HEK293 (cell line): ENCODE results near the gene KDM4C.

Experiments
- CTCF ChIA-PET: fragments of 350-600 bp; formaldehyde crosslinking; extraction: SDS; loops from one replicate; lab custom pipeline; 2021; ENCODE audit warnings: antibody characterized with exemption; lab: Yijun Ruan, JAX
- POLR2A ChIA-PET: fragments of 300-600 bp; formaldehyde crosslinking; extraction: SDS; loops from one replicate; lab custom pipeline; 2020; ENCODE audit warnings: antibody characterized with exemption, inconsistent platforms; lab: Yijun Ruan, JAX
- H3K27ac ChIP-seq: fragments of 200-500 bp; sonication (Bioruptor generic); 2 replicates; pipeline ENCODE4 v1.5.1; 2014; ENCODE audit warnings: low read depth, low read length, control low read depth, inconsistent platforms; ENCODE audit errors: extremely low read depth
- H3K36me3 ChIP-seq, 2 experiments: fragments of 200-500 bp in 1 of 2; sonication (Bioruptor generic) in 1 of 2; 1 replicate in 1 of 2; 2 replicates in 1 of 2; pipeline ENCODE4 v1.5.1; 2014 to 2017; ENCODE audit warnings: inconsistent platforms in 2 of 2, low read length in 2 of 2; ENCODE audit not compliant: control insufficient read depth in 2 of 2, insufficient read depth in 1 of 2
- H3K4me1 ChIP-seq: fragments of 200-500 bp; sonication (Bioruptor generic); 2 replicates; pipeline ENCODE4 v1.5.1; 2014; ENCODE audit warnings: mild to moderate bottlenecking, low read length, inconsistent platforms; ENCODE audit not compliant: control insufficient read depth, insufficient read depth
- H3K4me3 ChIP-seq: 2 replicates; pipeline ENCODE4 v1.5.1; 2011; ENCODE audit warnings: low read depth, mild to moderate bottlenecking, control low read depth, low read length, moderate library complexity
- H3K9me3 ChIP-seq: fragments of 200-500 bp; sonication (Bioruptor generic); 2 replicates; pipeline ENCODE4 v1.5.1; 2014; ENCODE audit warnings: low read depth, low read length, inconsistent platforms; ENCODE audit not compliant: control insufficient read depth, insufficient read depth
- GLIS2 ChIP-seq: fragments of 450-650 bp; formaldehyde crosslinking; IDR thresholded peaks from 2 replicates; pipeline ENCODE4 v1.5.1; 2016; ENCODE audit warnings: missing biosample characterization, missing genetic modification characterization
- HOXD13 ChIP-seq: sonication (generic); formaldehyde crosslinking; IDR thresholded peaks from 2 replicates; pipeline ENCODE4 v1.8.0; 2022; ENCODE audit warnings: missing genetic modification reagents, borderline replicate concordance
- KLF8 ChIP-seq: fragments of 450-650 bp; formaldehyde crosslinking; IDR thresholded peaks from 2 replicates; pipeline ENCODE4 v1.5.1; 2016; ENCODE audit warnings: missing biosample characterization, missing genetic modification characterization
- ZFP41 ChIP-seq: fragments of 450-650 bp; formaldehyde crosslinking; IDR thresholded peaks from 2 replicates; pipeline ENCODE4 v1.5.1; 2016; ENCODE audit warnings: missing biosample characterization, missing genetic modification characterization, borderline replicate concordance
- ZFP69B ChIP-seq: fragments of 450-650 bp; formaldehyde crosslinking; IDR thresholded peaks from 2 replicates; pipeline ENCODE4 v1.5.1; 2016; ENCODE audit warnings: missing biosample characterization, missing genetic modification characterization
- ZNF10 ChIP-seq: fragments of 450-650 bp; formaldehyde crosslinking; IDR thresholded peaks from 2 replicates; pipeline ENCODE4 v1.5.1; 2017; ENCODE audit warnings: missing biosample characterization, missing genetic modification characterization
- ZNF133 ChIP-seq: fragments of 450-650 bp; formaldehyde crosslinking; IDR thresholded peaks from 2 replicates; pipeline ENCODE4 v1.5.1; 2016; ENCODE audit warnings: missing biosample characterization, missing genetic modification characterization
- ZNF221 ChIP-seq: fragments of 450-650 bp; formaldehyde crosslinking; IDR thresholded peaks from 2 replicates; pipeline ENCODE4 v1.5.1; 2017; ENCODE audit warnings: missing biosample characterization, missing genetic modification characterization, borderline replicate concordance
- ZNF223 ChIP-seq: fragments of 450-650 bp; formaldehyde crosslinking; IDR thresholded peaks from 2 replicates; pipeline ENCODE4 v1.5.1; 2016; ENCODE audit warnings: missing biosample characterization, missing genetic modification characterization
- ZNF23 ChIP-seq: fragments of 450-650 bp; formaldehyde crosslinking; IDR thresholded peaks from 2 replicates; pipeline ENCODE4 v1.5.1; 2016; ENCODE audit warnings: missing biosample characterization, missing genetic modification characterization, borderline replicate concordance
- ZNF239 ChIP-seq: fragments of 450-650 bp; formaldehyde crosslinking; IDR thresholded peaks from 2 replicates; pipeline ENCODE4 v1.5.1; 2016; ENCODE audit warnings: missing biosample characterization, missing genetic modification characterization
- ZNF416 ChIP-seq: fragments of 450-650 bp; formaldehyde crosslinking; IDR thresholded peaks from 2 replicates; pipeline ENCODE4 v1.5.1; 2016; ENCODE audit warnings: missing biosample characterization, missing genetic modification characterization
- ZNF654 ChIP-seq: fragments of 450-650 bp; formaldehyde crosslinking; IDR thresholded peaks from 2 replicates; pipeline ENCODE4 v1.5.1; 2016; ENCODE audit warnings: low read depth, missing biosample characterization, missing genetic modification characterization
- ZNF791 ChIP-seq: fragments of 450-650 bp; formaldehyde crosslinking; IDR thresholded peaks from 2 replicates; pipeline ENCODE4 v1.5.1; 2016; ENCODE audit warnings: missing biosample characterization, missing genetic modification characterization
- TF ChIP-seq, protein P1 (sequence below): fragments of 450-650 bp; IDR thresholded peaks from 2 replicates; pipeline ENCODE4 v1.5.1; 2018; ENCODE audit warnings: missing biosample characterization, missing genetic modification characterization
- TF ChIP-seq, protein P2 (sequence below): fragments of 450-650 bp; formaldehyde crosslinking; optimal IDR thresholded peaks from 2 replicates; pipeline ENCODE3; 2016; ENCODE audit warnings: missing biosample characterization, mild to moderate bottlenecking, missing genetic modification characterization
- TF ChIP-seq, protein P3 (sequence below): fragments of 450-650 bp; formaldehyde crosslinking; IDR thresholded peaks from 2 replicates; pipeline ENCODE4 v1.5.1; 2016; ENCODE audit warnings: missing biosample characterization, missing genetic modification characterization
- TF ChIP-seq, protein P4 (sequence below): IDR thresholded peaks from 2 replicates; pipeline ENCODE4 v1.6.1; 2011; ENCODE audit warnings: mild to moderate bottlenecking, low read depth, low read length, borderline replicate concordance
- TF ChIP-seq, protein P5 (sequence below): fragments of 450-650 bp; formaldehyde crosslinking; IDR thresholded peaks from 2 replicates; pipeline ENCODE4 v1.5.1; 2016; ENCODE audit warnings: missing biosample characterization, missing genetic modification characterization

KDM4C gene

DNA sequence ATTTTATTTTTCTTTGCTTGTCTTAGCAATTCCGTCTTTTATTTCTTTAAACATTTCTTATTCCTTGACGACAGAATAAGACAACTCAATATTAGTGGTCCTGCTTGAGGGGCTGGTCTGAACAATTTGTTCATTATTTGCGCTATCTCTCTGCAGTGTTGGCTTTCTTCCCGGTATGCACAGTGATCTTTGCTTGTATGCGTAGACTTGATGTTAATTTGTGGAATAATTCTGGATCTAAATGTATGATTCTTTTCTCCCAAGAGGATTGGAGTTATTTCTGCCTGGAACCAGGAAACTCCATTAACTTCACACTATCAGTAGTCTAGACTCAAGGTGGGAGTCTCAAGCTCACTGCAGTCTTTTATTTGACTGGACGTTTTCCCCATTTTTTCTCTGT lies 80.4 kb downstream of the KDM4C start:
- ChIA-PET CTCF (interaction anchor here (0.7 to 2.4 kb wide), 3 partner anchors 9 to 104 kb away, joined by 3 to 17 read pairs (median 4); no protein-coding TSS in a partner anchor), POLR2A (no interaction called here)
- TF ChIP-seq ZNF239 (tag by site-specific recombination) (no peak), ZNF133 (tag by site-specific recombination) (no peak), ZNF791 (tag by site-specific recombination) (no peak), GLIS2 (tag by site-specific recombination) (no peak)
- TF ChIP-seq, protein P1, sequence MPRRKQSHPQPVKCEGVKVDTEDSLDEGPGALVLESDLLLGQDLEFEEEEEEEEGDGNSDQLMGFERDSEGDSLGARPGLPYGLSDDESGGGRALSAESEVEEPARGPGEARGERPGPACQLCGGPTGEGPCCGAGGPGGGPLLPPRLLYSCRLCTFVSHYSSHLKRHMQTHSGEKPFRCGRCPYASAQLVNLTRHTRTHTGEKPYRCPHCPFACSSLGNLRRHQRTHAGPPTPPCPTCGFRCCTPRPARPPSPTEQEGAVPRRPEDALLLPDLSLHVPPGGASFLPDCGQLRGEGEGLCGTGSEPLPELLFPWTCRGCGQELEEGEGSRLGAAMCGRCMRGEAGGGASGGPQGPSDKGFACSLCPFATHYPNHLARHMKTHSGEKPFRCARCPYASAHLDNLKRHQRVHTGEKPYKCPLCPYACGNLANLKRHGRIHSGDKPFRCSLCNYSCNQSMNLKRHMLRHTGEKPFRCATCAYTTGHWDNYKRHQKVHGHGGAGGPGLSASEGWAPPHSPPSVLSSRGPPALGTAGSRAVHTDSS, result no peak
- no peaks in the 10 kb centered on the region for H3K9me3 ChIP-seq
- H3K36me3 ChIP-seq, result peaks cover 0 to 8% of the 10 kb centered on the region in 2 experiments; a peak in 1 of 3 replicates
- no peak overlapping the region for H3K27ac ChIP-seq
- H3K4me3 ChIP-seq, result no peak overlapping the region
- no peaks in the 10 kb centered on the region for H3K4me1 ChIP-seq

DNA sequence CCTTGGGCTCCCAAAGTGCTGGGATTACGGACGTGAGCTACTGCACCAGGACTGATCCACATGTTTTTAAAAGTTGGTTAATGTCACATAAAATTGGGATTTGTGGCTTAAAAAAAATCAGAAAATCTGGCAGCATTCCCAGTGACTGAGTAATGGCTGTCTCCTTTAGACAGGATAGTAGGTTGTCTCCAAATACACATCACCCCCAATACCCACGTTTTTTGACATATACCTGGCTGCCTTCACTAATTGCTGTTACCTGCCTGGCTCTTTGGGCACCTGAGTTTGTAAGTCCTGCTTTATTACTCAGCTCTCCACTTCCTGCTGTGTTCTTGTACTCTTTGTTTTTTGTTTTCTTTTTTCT lies 84.8 kb downstream of the KDM4C start:
- no peak for TF ChIP-seq ZNF23 (tag by site-specific recombination)
- TF ChIP-seq ZNF654 (tag by site-specific recombination), result no peak
- TF ChIP-seq, protein P2, sequence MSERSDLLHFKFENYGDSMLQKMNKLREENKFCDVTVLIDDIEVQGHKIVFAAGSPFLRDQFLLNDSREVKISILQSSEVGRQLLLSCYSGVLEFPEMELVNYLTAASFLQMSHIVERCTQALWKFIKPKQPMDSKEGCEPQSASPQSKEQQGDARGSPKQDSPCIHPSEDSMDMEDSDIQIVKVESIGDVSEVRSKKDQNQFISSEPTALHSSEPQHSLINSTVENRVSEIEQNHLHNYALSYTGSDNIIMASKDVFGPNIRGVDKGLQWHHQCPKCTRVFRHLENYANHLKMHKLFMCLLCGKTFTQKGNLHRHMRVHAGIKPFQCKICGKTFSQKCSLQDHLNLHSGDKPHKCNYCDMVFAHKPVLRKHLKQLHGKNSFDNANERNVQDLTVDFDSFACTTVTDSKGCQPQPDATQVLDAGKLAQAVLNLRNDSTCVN (tag by site-specific recombination), result no peak
- TF ChIP-seq, protein P3, sequence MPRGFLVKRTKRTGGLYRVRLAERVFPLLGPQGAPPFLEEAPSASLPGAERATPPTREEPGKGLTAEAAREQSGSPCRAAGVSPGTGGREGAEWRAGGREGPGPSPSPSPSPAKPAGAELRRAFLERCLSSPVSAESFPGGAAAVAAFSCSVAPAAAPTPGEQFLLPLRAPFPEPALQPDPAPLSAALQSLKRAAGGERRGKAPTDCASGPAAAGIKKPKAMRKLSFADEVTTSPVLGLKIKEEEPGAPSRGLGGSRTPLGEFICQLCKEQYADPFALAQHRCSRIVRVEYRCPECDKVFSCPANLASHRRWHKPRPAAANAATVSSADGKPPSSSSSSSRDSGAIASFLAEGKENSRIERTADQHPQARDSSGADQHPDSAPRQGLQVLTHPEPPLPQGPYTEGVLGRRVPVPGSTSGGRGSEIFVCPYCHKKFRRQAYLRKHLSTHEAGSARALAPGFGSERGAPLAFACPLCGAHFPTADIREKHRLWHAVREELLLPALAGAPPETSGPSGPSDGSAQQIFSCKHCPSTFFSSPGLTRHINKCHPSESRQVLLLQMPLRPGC (tag by site-specific recombination), result no peak
- TF ChIP-seq, protein P4, sequence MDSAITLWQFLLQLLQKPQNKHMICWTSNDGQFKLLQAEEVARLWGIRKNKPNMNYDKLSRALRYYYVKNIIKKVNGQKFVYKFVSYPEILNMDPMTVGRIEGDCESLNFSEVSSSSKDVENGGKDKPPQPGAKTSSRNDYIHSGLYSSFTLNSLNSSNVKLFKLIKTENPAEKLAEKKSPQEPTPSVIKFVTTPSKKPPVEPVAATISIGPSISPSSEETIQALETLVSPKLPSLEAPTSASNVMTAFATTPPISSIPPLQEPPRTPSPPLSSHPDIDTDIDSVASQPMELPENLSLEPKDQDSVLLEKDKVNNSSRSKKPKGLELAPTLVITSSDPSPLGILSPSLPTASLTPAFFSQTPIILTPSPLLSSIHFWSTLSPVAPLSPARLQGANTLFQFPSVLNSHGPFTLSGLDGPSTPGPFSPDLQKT, result no peak
- TF ChIP-seq HOXD13 (CRISPR knock-in tag), result no peak
- no peak for TF ChIP-seq ZFP41 (tag by site-specific recombination)
- TF ChIP-seq, protein P5, sequence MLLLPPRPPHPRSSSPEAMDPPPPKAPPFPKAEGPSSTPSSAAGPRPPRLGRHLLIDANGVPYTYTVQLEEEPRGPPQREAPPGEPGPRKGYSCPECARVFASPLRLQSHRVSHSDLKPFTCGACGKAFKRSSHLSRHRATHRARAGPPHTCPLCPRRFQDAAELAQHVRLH (tag by site-specific recombination), result no peak
- no peak for TF ChIP-seq ZNF416 (tag by site-specific recombination)
- no peak for TF ChIP-seq ZNF221 (tag by site-specific recombination)
- TF ChIP-seq ZFP69B, result no peak
- no peak for TF ChIP-seq ZNF223 (tag by site-specific recombination)
- TF ChIP-seq KLF8, result no peak
- TF ChIP-seq ZNF10 (tag by site-specific recombination), result no peak
- ChIA-PET POLR2A (no interaction called here), CTCF (interaction anchor here (1.5 kb wide), 1 partner anchor 15 kb away, joined by 6 read pairs; no protein-coding TSS in a partner anchor)
- no peak overlapping the region for H3K27ac ChIP-seq
- no peaks in the 10 kb centered on the region for H3K4me1 ChIP-seq
- H3K36me3 ChIP-seq, result no peaks in the 10 kb centered on the region
- H3K9me3 ChIP-seq, result no peaks in the 10 kb centered on the region
- H3K4me3 ChIP-seq, result no peak overlapping the region
